Breast epithelium (tissue), 3 donors: ENCODE measurements around the gene CLCNKB.
"Not testable (repeated sequence)": the region's sequence is repeated elsewhere in the genome, so short reads cannot be mapped to it uniquely, and the experiment has no call there.

Experiments used
- CTCF ChIP-seq, 3 donors: fragments of 450-650 bp; IDR thresholded peaks; one replicate each; pipeline ENCODE4 v1.5.1; 2016 to 2017; ENCODE audit warnings: antibody characterized with exemption in 3 of 3, mild to moderate bottlenecking in 3 of 3, moderate library complexity in 3 of 3
- POLR2A ChIP-seq: fragments of 450-650 bp; IDR thresholded peaks from one replicate; pipeline ENCODE4 v1.6.1; 2016; ENCODE audit warnings: antibody characterized with exemption, mild to moderate bottlenecking, moderate library complexity
- POLR2AphosphoS5 ChIP-seq, 3 donors: sonication (generic); formaldehyde crosslinking; IDR thresholded peaks; one replicate each; pipeline ENCODE4 v1.6.1; 2017; ENCODE audit warnings: antibody characterized with exemption in 3 of 3

- TF ChIP-seq CTCF (IDR thresholded peaks at IDR 0.05); POLR2A; POLR2AphosphoS5 (IDR thresholded peaks at IDR 0.05): not testable (repeated sequence)
Observed at GRCh38 chr1:16057314-16057915, 13.8 kb downstream of the CLCNKB start.
